AG09319 (cell line): ENCODE data around the gene LRFN3.

Experiments used
- DNase-seq: peaks from one replicate; pipeline ENCODE4 v3.0.0-alpha.2; 2010; ENCODE audit warnings: low read depth; ENCODE audit errors: extremely low read depth
- CTCF ChIP-seq: IDR thresholded peaks from 2 replicates; pipeline ENCODE4 v1.5.1; 2011; ENCODE audit warnings: low read depth, mild to moderate bottlenecking, inconsistent platforms, low read length, moderate library complexity

Gene LRFN3

DNA sequence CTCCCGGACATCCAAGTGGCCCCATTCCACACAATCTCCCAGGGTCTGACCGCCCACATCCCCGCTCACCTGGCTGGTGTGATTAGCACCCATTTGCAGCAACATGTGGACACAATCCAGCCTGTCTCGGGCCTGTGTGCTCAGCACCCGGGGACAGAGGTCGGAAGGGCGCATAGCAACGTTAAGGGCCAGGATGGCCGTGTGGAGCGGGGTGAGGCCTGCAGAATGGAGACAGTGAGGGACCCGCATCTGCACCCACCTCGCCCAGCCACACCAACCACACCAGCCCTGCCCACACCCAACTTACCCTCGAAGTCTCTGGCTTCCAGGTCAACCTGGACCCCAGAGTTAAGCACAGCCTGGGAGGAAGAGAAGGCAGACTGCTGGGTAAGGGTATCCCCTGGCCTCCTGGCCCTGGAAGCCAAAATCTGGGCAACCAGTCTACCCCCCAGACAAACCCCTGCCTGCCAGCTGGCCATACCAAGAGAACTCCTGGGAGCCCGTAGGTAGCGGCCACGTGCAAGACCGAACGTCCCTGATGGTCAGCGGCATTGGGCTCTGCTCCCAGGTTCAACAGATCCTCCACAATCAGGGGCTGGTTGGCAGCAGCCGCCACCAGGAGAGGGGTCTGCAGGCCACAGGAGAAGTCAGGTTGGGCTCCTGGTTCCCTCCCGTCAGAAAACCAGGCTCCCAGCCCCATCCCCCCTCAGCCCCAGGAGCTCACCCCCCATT, 40.1 kb upstream of the LRFN3 start:
- no peak for TF ChIP-seq CTCF
- DNase-seq: no peak

GRCh38 chr19:35896643-35897040, 39.5 kb upstream of the LRFN3 start:
- no peak for TF ChIP-seq CTCF
- DNase-seq: no peak

DNA sequence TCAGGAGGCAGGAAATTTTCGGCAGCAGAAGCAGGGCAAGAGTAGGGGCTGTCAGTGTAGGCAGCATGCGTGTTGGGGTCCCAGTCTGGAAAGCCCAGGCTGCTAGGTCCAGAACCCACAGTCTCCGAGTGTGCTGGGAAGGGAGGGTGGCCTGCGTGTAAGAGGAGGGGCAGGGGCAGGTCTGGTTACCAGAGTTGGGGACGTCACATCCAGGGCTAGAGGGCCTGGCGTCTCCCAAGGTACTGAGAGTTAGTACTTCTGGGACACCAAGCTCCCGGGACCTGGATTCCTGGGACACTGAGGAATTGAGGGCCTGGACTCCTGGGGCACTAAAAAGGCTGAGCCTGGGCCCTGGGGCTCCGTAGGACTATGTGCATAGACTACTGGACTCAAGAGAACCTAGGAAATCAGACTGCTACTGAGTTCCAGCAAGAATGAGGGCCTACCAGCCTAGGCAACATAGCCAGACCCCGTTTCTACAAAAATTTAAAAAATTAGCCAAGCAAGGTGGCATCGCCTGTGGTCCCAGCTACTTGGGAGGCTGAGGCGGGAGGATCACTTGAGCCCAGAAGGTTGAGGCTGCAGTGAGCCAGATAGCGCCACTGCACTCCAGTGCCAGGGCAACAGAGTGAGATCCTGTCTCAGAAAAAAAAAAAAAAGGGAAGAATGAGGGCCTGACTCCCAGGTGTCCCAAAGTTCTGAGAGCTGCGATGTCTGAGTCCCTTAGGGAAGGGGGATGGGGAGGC, 38.3 kb upstream of the LRFN3 start:
- DNase-seq: no peak
- TF ChIP-seq CTCF: no peak

DNA sequence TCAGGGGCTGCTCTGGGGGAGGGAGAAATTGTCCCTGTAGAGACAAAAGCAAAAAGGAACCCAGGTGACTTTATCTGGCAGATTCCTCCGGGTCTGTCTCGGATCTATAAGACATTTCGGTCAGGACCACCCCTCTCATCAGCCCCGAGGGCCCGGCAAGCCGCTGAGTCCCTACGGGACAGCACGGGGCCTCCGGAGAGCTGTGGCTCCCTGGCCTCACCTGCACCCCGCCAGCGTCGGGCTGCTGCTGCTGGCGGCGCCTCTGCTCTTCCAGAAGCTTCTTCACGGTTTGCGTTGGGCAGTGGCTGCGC, 37.7 kb upstream of the LRFN3 start:
- no peak for DNase-seq
- TF ChIP-seq CTCF: no peak

DNA sequence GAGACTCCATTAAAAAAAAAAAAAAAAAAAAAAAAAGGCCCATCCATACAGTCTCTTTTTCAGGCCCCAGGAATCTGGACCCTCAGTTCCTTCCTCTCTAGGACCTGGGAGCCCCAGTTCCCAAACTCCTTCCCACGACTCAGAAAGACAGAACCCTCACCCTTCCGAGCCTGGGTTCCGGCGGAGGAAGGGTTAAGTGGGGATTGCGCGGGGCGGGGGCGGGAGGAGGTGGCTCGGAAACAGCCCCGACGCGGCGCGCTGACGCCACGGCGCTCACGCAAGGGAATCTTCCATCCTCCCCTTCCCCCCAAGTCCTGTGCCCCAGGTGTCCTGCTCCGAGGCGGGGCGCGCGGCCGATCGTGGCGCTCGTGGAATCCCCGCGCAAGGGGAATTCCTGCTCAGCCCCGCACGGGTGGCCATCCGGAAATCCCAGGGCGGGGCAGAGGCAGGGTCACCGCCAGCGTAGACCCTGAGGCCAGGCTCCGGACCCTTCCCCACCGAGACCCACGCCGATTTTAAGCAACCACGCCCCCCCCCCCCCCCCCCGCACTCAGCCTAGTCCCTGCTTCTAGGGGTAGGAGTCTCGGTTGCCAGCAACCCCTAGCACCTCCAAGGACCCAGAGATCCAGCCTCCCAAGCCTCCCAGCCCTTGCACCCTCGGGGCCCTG, 36.5 kb upstream of the LRFN3 start:
- peak; percentile 46 for DNase-seq
- TF ChIP-seq CTCF: no peak

DNA sequence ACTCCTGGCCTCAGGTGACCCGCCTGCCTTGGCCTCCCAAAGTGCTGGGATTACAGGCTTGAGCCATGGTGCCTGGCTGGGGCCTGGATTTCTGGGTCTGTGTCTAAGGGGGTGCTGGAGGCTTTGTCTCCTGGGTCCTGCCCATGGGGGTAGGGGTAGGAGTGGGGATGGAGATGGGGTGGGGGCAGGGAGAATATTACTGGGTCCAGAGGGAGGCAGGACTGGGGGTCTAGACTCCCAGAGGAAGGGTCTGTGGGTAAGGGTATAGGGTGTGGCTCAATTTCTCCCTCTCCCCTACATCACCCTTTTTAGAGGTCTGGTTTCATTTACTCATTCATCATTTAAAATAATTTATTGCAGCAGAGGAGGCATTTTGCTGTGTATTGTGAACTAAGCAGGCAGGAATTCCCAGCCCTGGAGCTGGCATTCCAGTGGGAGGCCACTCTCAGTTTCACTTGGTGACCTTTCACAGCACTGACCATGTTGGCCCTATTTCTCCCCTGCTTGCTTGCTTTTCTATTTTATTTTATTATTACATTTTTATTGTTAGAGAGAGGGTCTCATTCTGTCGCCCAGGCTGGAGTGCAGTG, 35.0 kb upstream of the LRFN3 start:
- TF ChIP-seq CTCF: no peak
- no peak for DNase-seq
